ENCODE data around the gene PREX1.
A peak's percentile ranks its signal among the peaks of the same experiment; 100 is the strongest.

PREX1 gene

DNA sequence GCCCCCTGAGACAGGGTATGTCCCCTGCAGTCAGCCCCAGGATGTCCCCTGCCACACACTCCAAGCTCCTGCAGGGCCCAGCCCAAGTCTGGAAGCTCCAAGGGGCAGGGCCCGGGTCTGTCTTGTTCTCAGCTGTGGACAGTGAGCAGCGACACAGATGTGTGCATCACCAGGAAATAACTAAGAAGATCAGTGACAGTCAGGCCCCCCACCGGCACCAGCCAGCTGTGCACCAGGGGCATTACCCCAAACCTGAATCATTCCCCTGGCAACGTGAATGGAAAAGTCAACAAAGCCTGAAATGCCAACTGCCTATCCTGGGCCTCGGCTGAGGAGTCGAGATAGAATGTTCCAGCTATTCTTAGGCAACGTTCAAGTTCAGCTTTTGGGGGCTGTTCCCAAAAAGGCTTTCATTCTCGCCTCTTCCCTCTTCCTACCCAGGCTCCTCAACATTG is 105.0 kb downstream of the PREX1 start:
- peak; percentile 58 for DNase-seq (ENCODE audit: low read depth)
- TF ChIP-seq, protein P1, sequence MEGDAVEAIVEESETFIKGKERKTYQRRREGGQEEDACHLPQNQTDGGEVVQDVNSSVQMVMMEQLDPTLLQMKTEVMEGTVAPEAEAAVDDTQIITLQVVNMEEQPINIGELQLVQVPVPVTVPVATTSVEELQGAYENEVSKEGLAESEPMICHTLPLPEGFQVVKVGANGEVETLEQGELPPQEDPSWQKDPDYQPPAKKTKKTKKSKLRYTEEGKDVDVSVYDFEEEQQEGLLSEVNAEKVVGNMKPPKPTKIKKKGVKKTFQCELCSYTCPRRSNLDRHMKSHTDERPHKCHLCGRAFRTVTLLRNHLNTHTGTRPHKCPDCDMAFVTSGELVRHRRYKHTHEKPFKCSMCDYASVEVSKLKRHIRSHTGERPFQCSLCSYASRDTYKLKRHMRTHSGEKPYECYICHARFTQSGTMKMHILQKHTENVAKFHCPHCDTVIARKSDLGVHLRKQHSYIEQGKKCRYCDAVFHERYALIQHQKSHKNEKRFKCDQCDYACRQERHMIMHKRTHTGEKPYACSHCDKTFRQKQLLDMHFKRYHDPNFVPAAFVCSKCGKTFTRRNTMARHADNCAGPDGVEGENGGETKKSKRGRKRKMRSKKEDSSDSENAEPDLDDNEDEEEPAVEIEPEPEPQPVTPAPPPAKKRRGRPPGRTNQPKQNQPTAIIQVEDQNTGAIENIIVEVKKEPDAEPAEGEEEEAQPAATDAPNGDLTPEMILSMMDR (conservative IDR thresholded peaks at IDR 0.05; ENCODE audit: low read length) = 0 out of 2 replicates have a peak, but pooled peaks have one; percentile 3
- no peak overlapping the region for H3K4me3 ChIP-seq (ENCODE audit: low read length)

DNA sequence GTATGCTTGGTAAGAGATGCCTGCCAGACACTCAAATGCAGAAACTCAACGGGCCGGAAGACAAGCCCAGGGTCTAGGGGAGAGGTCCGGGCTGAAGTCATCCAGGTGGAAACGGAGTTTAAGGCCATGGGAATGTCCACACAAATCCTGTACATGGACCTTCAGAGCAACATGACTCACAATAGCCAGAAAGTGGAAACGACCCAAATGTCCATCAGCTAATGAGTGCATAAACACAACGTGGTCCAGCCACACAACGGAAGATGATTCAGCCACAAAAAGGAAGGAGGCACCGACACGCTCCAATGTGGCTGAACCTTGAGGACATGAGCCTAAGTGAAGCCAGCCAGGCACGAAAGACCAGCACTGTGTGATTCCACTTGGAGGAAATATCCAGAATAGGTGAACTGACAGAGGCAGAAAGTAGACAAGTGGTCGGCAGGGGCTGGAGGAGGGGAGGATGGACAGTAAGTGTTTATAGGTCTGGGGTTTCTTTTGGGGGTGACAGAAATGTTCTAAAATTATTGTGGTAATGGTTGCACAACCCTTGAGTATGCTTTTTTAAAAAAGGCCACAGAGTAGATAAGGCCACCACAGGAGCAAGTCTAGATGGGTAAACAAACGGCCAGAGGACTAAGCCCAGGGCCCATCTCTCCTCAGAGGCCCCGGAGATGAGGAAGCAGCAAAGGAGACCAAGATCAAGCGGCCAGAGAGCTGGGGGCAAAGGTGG is 105.6 kb downstream of the PREX1 start:
- TF ChIP-seq, protein P1 (conservative IDR thresholded peaks at IDR 0.05; ENCODE audit: low read length) = no peak
- no peak overlapping the region for H3K4me3 ChIP-seq (ENCODE audit: low read length)
- peak; percentile 81 for DNase-seq (ENCODE audit: low read depth)

GRCh38 chr20:48721324-48722001 is 106.3 kb downstream of the PREX1 start:
- TF ChIP-seq, protein P1 (conservative IDR thresholded peaks at IDR 0.05; ENCODE audit: low read length) = no peak
- no peak overlapping the region for H3K4me3 ChIP-seq (ENCODE audit: low read length)
- no peak for DNase-seq (ENCODE audit: low read depth)

DNA sequence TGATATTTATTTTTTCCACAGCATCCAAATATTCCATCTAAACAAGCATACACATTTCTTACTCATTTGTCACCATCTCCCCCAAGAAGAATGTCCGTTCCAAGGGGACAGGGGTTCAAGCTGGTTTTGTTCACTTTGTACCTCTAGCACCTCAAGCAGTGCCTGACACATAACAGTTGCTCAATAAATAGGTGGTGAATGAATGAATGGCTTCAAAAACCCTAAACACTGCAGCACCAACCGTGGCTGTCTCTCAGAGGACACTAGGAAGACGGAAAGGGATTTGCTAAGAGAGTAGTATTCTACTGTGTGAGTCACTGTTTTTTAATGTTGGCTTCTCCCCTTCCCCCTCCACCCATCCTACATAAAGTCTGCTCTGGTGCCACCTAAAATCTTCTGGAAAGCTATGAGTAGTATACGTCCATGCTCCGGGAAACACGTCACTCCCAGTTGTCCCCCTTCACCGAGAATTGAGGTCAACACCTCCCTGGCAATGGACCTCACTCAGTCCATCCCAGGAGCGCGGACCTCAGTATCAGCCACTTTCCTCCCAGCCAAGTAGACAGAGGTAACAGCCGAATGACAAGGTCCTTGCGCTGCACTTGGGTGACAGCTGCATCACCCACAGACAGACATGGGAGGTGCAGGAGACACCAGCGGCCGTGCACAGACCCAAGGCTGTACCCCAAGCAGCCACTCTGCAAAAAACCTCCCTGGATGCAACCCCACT is 107.4 kb downstream of the PREX1 start:
- TF ChIP-seq, protein P1 (conservative IDR thresholded peaks at IDR 0.05; ENCODE audit: low read length) = no peak
- DNase-seq (ENCODE audit: low read depth) = no peak
- H3K4me3 ChIP-seq (ENCODE audit: low read length) = no peak overlapping the region

DNA sequence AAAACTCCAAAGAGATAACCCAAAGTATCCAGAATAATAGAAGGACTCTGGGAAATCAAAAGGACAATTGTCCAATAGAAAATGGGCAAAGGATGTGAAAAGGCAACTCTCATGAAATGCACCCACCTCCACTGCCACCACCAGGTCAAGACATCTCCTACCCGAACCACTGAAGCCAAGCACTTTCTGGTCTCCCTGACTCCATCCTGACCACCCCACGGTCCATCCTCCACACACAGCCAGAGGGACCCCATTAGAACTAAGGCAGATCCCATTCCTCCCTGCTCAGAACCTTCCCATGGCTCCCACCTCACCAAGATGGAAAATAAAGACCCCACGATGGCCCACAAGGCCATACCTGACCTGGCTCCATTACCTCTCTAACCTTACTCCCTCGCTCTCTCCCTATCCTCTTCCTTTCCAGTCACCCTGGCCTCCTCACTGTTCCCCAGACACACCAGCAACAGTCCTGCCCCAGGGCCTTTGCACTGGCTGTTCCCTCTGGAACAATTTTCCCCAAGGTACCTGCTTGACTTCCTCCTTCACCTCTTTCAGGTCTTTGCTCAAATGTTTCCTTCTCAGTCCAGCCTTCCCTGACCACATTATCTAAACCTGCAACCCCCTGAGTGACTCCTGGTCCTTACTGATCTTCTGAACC is 108.1 kb downstream of the PREX1 start:
- no peak for DNase-seq (ENCODE audit: low read depth)
- TF ChIP-seq, protein P1 (conservative IDR thresholded peaks at IDR 0.05; ENCODE audit: low read length) = no peak

DNA sequence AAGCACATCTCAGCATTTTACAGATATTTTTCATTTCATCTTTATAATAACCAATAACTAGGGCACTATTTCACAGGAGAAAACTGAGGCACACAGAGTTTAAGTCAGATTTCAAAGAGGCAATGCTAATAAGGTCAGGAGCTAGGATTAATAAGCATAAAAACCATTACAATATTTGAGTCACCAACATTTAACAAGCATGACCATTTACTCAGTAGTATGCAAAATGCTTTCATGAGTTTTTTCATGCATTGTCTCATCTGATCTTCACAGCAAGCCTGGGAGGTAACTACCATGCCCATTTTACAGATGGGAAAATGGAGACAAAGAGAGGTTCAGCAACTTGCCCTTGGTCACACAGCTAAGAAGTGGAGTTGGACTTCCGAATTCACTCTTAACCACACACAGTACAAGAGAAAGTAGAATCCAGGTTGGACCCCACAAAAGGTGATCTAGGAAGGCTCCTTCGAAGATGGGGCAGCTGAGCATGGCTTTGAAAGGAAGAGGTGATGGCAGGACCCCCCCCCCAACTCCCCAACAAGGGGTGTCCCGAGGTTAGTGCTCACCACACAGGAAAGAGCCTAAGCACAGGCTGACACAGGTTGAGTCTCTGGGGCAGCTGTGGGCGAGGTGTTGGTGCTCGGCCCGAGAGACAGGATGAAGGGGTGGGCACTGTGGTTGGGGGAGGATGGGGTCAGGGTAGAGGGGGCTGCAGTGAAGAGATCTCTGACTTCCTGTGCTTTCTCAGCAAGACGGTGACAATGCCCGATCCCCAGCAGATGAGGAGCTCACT is 108.8 kb downstream of the PREX1 start:
- TF ChIP-seq, protein P1 (conservative IDR thresholded peaks at IDR 0.05; ENCODE audit: low read length) = no peak
- DNase-seq (ENCODE audit: low read depth) = no peak
- H3K4me3 ChIP-seq (ENCODE audit: low read length) = no peak overlapping the region

More for the DNA sequence above, 108.1 kb downstream of the PREX1 start:
- no peak overlapping the region for H3K4me3 ChIP-seq (ENCODE audit: low read length)

Measured in AG10803 (cell line).